GM21576 (cell line): Measurements from ENCODE around the gene ACTC1.
"Not testable (repeated sequence)": the region's sequence is repeated elsewhere in the genome, so short reads cannot be mapped to it uniquely, and the experiment has no call there.

Source experiments
- ATAC-seq: cut with Tn5 transposase; IDR thresholded peaks from one replicate; pipeline ENCODE4 v1.9.1; 2021; ENCODE audit warnings: mild to moderate bottlenecking, moderate library complexity; ENCODE audit not compliant: unreplicated experiment

Gene ACTC1

GRCh38 chr15:34795267-34796081 is at the start of gene ACTC1:
Gene ACTC1, minus strand, starts transcription at chr15:34795549. Its CDS starts 741 bp downstream, at chr15:34794808.
- no peak for ATAC-seq

- ATAC-seq = no peak
Measured at GRCh38 chr15:34841262-34841725, 45.9 kb upstream of the ACTC1 start.

GRCh38 chr15:34838282-34838681 is 42.9 kb upstream of the ACTC1 start:
- no peak for ATAC-seq

GRCh38 chr15:34837246-34838016 is 42.1 kb upstream of the ACTC1 start:
- ATAC-seq = no peak

- no peak for ATAC-seq
Measured at GRCh38 chr15:34828145-34828911, 33.0 kb upstream of the ACTC1 start.

- no peak for ATAC-seq
Measured at GRCh38 chr15:34821831-34822230, 26.5 kb upstream of the ACTC1 start.

GRCh38 chr15:34820110-34820509 is 24.8 kb upstream of the ACTC1 start:
- ATAC-seq = no peak

- no peak for ATAC-seq
Measured at GRCh38 chr15:34818526-34818925, 23.2 kb upstream of the ACTC1 start.

- ATAC-seq = no peak
Measured at GRCh38 chr15:34815836-34816235, 20.5 kb upstream of the ACTC1 start.

GRCh38 chr15:34813446-34814190 is 18.3 kb upstream of the ACTC1 start:
- no peak for ATAC-seq

- ATAC-seq = not testable (repeated sequence)
Measured at GRCh38 chr15:34812868-34813365, 17.6 kb upstream of the ACTC1 start.

GRCh38 chr15:34812369-34812768 is 17.0 kb upstream of the ACTC1 start:
- ATAC-seq = no peak

- ATAC-seq = no peak
Measured at GRCh38 chr15:34810443-34811129, 15.2 kb upstream of the ACTC1 start.

GRCh38 chr15:34809186-34809585 is 13.8 kb upstream of the ACTC1 start:
- no peak for ATAC-seq

- ATAC-seq = no peak
Measured at GRCh38 chr15:34808016-34808415, 12.7 kb upstream of the ACTC1 start.

- not testable (repeated sequence) for ATAC-seq
Measured at GRCh38 chr15:34807241-34807640, 11.9 kb upstream of the ACTC1 start.

- no peak for ATAC-seq
Measured at GRCh38 chr15:34804776-34805175, 9.4 kb upstream of the ACTC1 start.

- ATAC-seq = no peak
Measured at GRCh38 chr15:34804113-34804512, 8.8 kb upstream of the ACTC1 start.

- ATAC-seq = no peak
Measured at GRCh38 chr15:34802803-34803750, 7.7 kb upstream of the ACTC1 start.
